ENCODE measurements around the gene SYT8. TPM values are rescaled to one million over a fixed set of nuclear protein-coding genes. Genes with fewer than 3 reads are reported as not detected.

SYT8 gene
- total RNA-seq, 1 experiment from 2014 or later, result 1.0 TPM

- DNase-seq (ENCODE audit: low read depth, low spot score) (no peak), ATAC-seq (peak; percentile 60)
- TF ChIP-seq EZH2 (IDR thresholded peaks at IDR 0.05) (no peak), CTCF (IDR thresholded peaks at IDR 0.05 in 2 of 3, conservative IDR thresholded peaks at IDR 0.05 in 1 of 3; ENCODE audit: borderline replicate concordance in 1 of 3, insufficient read depth in 1 of 3, low read depth in 2 of 3, low read length in 2 of 3) (peak in 2 of 3 experiments; percentile 80 to 89; a peak in 4 of 6 replicates)
- Histone ChIP-seq H4K20me1 (ENCODE audit: insufficient read depth) (no peaks in the 10 kb centered on the region), H3K4me2 (ENCODE audit: low read length) (no peak overlapping the region), H3K79me2 (ENCODE audit: insufficient read depth, low read length) (no peaks in the 10 kb centered on the region), H3K4me1 (ENCODE audit: control insufficient read depth in 1 of 2, insufficient read depth in 2 of 2, low read length in 2 of 2) (peaks cover 26 to 31% of the 10 kb centered on the region in 2 experiments), H3K27me3 (ENCODE audit: insufficient read depth, low read length) (no peaks in the 10 kb centered on the region), H2AFZ (ENCODE audit: low read depth, low read length, poor library complexity, severe bottlenecking) (no peak overlapping the region), H3K27ac (ENCODE audit: low read depth, low read length) (no peak overlapping the region), H3K36me3 (ENCODE audit: control insufficient read depth in 1 of 2, insufficient read depth in 2 of 2, low read length in 2 of 2) (no peaks in the 10 kb centered on the region), H3K9me3 (ENCODE audit: control insufficient read depth in 1 of 2, insufficient read depth in 1 of 2, low read depth in 1 of 2, low read length in 2 of 2) (no peaks in the 10 kb centered on the region), H3K9me2 (ENCODE audit: insufficient read depth) (no peaks in the 10 kb centered on the region), H3K4me3 (replicated peaks in 1 of 2; ENCODE audit: low read depth in 1 of 2, low read length in 2 of 2) (no peak overlapping the region), H3K9ac (ENCODE audit: low read length) (no peak overlapping the region)
- intact Hi-C loops (cut with micrococcal nuclease), result loop anchor here (1.0 kb wide), 1 partner anchor 314 kb away; no protein-coding TSS in a partner anchor
- no TSS peak for BruUV-seq (replicated peaks)
- CTCF ChIA-PET, result interaction anchor here (1.4 to 5.0 kb wide), 3 partner anchors 143 to 314 kb away, joined by 5 to 65 read pairs (median 6); no protein-coding TSS in a partner anchor
- RAD21 ChIA-PET (ENCODE audit: low non-redundant PET in 1 of 2, low total read pairs in 2 of 2, uncharacterized antibody in 2 of 2, unreplicated experiment in 2 of 2), result no interaction called here
- POLR2A ChIA-PET, result no interaction called here
Observed at GRCh38 chr11:1837171-1838076, 2.6 kb downstream of the SYT8 start.

GRCh38 chr11:1838077-1838425, 3.3 kb downstream of the SYT8 start:
- DNase-seq (ENCODE audit: low read depth, low spot score), result no peak
- no peak for TF ChIP-seq POLR2A (IDR thresholded peaks at IDR 0.05; ENCODE audit: borderline replicate concordance, extremely low read depth, insufficient read depth, insufficient read length)
- 0 out of 6 replicates have a peak, but pooled peaks of 1 of the 3 experiments have one; percentile 3 for TF ChIP-seq CTCF (IDR thresholded peaks at IDR 0.05 in 2 of 3, conservative IDR thresholded peaks at IDR 0.05 in 1 of 3; ENCODE audit: borderline replicate concordance in 1 of 3, insufficient read depth in 1 of 3, low read depth in 2 of 3, low read length in 2 of 3)
- no peak overlapping the region for H2AFZ ChIP-seq (ENCODE audit: low read depth, low read length, poor library complexity, severe bottlenecking)
- H3K4me3 ChIP-seq (replicated peaks in 1 of 2; ENCODE audit: low read depth in 1 of 2, low read length in 2 of 2), result no peak overlapping the region
- no peaks in the 10 kb centered on the region for H3K79me2 ChIP-seq (ENCODE audit: insufficient read depth, low read length)
- H3K9me2 ChIP-seq (ENCODE audit: insufficient read depth), result no peaks in the 10 kb centered on the region
- no peaks in the 10 kb centered on the region for H3K9me3 ChIP-seq (ENCODE audit: control insufficient read depth in 1 of 2, insufficient read depth in 1 of 2, low read depth in 1 of 2, low read length in 2 of 2)
- RAD21 ChIA-PET (ENCODE audit: low non-redundant PET in 1 of 2, low total read pairs in 2 of 2, uncharacterized antibody in 2 of 2, unreplicated experiment in 2 of 2), result no interaction called here
- BruUV-seq (replicated peaks), result no TSS peak
- H3K4me2 ChIP-seq (ENCODE audit: low read length), result no peak overlapping the region
- no peak overlapping the region for H3K27ac ChIP-seq (ENCODE audit: low read depth, low read length)
- intact Hi-C loops (cut with micrococcal nuclease), result no loop called here
- no peaks in the 10 kb centered on the region for H3K27me3 ChIP-seq (ENCODE audit: insufficient read depth, low read length)
- no peaks in the 10 kb centered on the region for H4K20me1 ChIP-seq (ENCODE audit: insufficient read depth)
- no peak for ATAC-seq
- H3K4me1 ChIP-seq (ENCODE audit: control insufficient read depth in 1 of 2, insufficient read depth in 2 of 2, low read length in 2 of 2), result peaks cover 23 to 25% of the 10 kb centered on the region in 2 experiments
- CTCF ChIA-PET, result interaction anchor here (1.4 to 1.5 kb wide), 2 partner anchors 44 to 313 kb away, joined by 4 to 8 read pairs; no protein-coding TSS in a partner anchor
- H3K9ac ChIP-seq (ENCODE audit: low read length), result no peak overlapping the region
- POLR2A ChIA-PET, result no interaction called here
- no peaks in the 10 kb centered on the region for H3K36me3 ChIP-seq (ENCODE audit: control insufficient read depth in 1 of 2, insufficient read depth in 2 of 2, low read length in 2 of 2)
